ENCODE measurements around the gene AVPR1A.

GRCh38 chr12:63124778-63125177 is 26.2 kb downstream of the AVPR1A start:
- TF ChIP-seq POLR2A (IDR thresholded peaks at IDR 0.05), result no peak
- TF ChIP-seq, protein P1, sequence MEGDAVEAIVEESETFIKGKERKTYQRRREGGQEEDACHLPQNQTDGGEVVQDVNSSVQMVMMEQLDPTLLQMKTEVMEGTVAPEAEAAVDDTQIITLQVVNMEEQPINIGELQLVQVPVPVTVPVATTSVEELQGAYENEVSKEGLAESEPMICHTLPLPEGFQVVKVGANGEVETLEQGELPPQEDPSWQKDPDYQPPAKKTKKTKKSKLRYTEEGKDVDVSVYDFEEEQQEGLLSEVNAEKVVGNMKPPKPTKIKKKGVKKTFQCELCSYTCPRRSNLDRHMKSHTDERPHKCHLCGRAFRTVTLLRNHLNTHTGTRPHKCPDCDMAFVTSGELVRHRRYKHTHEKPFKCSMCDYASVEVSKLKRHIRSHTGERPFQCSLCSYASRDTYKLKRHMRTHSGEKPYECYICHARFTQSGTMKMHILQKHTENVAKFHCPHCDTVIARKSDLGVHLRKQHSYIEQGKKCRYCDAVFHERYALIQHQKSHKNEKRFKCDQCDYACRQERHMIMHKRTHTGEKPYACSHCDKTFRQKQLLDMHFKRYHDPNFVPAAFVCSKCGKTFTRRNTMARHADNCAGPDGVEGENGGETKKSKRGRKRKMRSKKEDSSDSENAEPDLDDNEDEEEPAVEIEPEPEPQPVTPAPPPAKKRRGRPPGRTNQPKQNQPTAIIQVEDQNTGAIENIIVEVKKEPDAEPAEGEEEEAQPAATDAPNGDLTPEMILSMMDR (IDR thresholded peaks at IDR 0.05), result no peak
